Peyer's patch (tissue), 4 donors: ENCODE measurements around the gene ARHGAP26. TPM values are rescaled to one million over a fixed set of nuclear protein-coding genes. Genes with fewer than 3 reads are reported as not detected.

Source experiments
- DNase-seq, 3 donors: peaks; one replicate each; pipeline ENCODE4 v3.0.0-alpha.2; 2017 to 2019
- H3K27ac ChIP-seq, 4 donors: fragments of 200-600 bp; sonication (generic); one replicate each; pipeline ENCODE4 v1.5.1; 2016 to 2019
- H3K27me3 ChIP-seq, 2 donors: fragments of 200-600 bp; sonication (generic); one replicate each; pipeline ENCODE4 v1.5.1; 2019
- H3K36me3 ChIP-seq, 3 donors: fragments of 200-600 bp; sonication (generic); one replicate each; pipeline ENCODE4 v1.5.1; 2016 to 2019
- H3K4me1 ChIP-seq, 4 donors: fragments of 200-600 bp; sonication (generic); one replicate each; pipeline ENCODE4 v1.5.1; 2016 to 2019
- H3K4me3 ChIP-seq, 4 donors: fragments of 200-600 bp; sonication (generic); 1 replicate in 3 of 4; 2 replicates in 1 of 4; pipeline ENCODE4 v1.5.1; 2016 to 2019; ENCODE audit warnings: mild to moderate bottlenecking in 1 of 4
- H3K9me3 ChIP-seq, 4 donors: fragments of 200-600 bp; sonication (generic); one replicate each; pipeline ENCODE4 v1.5.1; 2016 to 2019; ENCODE audit warnings: mild to moderate bottlenecking in 1 of 4
- POLR2A ChIP-seq, 2 donors: fragments of 450-650 bp; IDR thresholded peaks; one replicate each; pipeline ENCODE4 v1.5.1; 2017; ENCODE audit warnings: antibody characterized with exemption in 2 of 2, mild to moderate bottlenecking in 2 of 2, moderate library complexity in 2 of 2
- total RNA-seq, 4 donors: library from RNA; depleted of rRNA; stranded (reverse); fragments of >200 nt; gene quantifications; one replicate each; pipeline ENCODE4 v1.1.0, GENCODE V29; 2016
- TF ChIP-seq, protein P1 (sequence below), 6 experiments: fragments of 450-650 bp in 4 of 6; fragments of 200-600 bp in 2 of 6; sonication (generic) in 1 of 6; IDR thresholded peaks; one replicate each; pipeline ENCODE4 v1.5.1; 2017 to 2019; ENCODE audit warnings: antibody characterized with exemption in 6 of 6, mild to moderate bottlenecking in 3 of 6, moderate library complexity in 1 of 6

Gene ARHGAP26
- total RNA-seq, 4 donors from 2014 or later, result 60.1 to 180 (median 126) TPM

DNA sequence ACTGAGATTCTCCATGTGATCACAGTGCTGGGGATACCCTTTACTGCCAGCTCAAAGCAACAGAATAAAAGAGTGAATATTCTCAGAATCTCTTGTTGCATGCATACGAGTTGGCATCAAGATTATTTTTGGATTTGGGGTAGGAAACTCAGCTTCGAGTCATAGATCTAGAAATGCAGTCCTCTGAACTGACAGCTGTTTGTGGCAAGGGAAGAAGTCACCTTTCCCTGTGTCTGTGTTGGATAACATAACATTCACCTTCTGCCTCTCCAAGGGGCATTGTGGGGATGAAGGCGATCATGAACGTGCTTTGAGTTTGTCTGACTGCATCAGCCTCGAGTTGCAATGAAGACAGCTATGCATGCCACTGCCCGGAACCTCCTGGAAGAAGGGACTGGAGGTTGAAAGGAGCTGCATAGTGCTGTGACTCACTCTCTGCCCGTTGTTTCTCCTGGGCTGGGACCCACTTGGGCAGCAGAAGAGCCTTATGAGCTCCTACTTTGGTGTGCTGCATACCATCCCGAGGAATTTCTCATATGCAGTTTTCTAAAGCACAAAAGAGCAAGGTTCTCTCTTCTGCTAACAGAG is 231.7 kb downstream of the ARHGAP26 start:
- DNase-seq, result no peak
- Histone ChIP-seq H3K4me3 (no peak overlapping the region), H3K36me3 (no peaks in the 10 kb centered on the region), H3K27me3 (no peaks in the 10 kb centered on the region), H3K9me3 (no peaks in the 10 kb centered on the region), H3K27ac (peak overlapping the region; percentile 64 to 82 (median 69)), H3K4me1 (peaks cover 0 to 16% (median 5%) of the 10 kb centered on the region in 4 donors)
- TF ChIP-seq POLR2A (IDR thresholded peaks at IDR 0.05), result no peak
- TF ChIP-seq, protein P1, sequence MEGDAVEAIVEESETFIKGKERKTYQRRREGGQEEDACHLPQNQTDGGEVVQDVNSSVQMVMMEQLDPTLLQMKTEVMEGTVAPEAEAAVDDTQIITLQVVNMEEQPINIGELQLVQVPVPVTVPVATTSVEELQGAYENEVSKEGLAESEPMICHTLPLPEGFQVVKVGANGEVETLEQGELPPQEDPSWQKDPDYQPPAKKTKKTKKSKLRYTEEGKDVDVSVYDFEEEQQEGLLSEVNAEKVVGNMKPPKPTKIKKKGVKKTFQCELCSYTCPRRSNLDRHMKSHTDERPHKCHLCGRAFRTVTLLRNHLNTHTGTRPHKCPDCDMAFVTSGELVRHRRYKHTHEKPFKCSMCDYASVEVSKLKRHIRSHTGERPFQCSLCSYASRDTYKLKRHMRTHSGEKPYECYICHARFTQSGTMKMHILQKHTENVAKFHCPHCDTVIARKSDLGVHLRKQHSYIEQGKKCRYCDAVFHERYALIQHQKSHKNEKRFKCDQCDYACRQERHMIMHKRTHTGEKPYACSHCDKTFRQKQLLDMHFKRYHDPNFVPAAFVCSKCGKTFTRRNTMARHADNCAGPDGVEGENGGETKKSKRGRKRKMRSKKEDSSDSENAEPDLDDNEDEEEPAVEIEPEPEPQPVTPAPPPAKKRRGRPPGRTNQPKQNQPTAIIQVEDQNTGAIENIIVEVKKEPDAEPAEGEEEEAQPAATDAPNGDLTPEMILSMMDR (IDR thresholded peaks at IDR 0.05), result no peak

DNA sequence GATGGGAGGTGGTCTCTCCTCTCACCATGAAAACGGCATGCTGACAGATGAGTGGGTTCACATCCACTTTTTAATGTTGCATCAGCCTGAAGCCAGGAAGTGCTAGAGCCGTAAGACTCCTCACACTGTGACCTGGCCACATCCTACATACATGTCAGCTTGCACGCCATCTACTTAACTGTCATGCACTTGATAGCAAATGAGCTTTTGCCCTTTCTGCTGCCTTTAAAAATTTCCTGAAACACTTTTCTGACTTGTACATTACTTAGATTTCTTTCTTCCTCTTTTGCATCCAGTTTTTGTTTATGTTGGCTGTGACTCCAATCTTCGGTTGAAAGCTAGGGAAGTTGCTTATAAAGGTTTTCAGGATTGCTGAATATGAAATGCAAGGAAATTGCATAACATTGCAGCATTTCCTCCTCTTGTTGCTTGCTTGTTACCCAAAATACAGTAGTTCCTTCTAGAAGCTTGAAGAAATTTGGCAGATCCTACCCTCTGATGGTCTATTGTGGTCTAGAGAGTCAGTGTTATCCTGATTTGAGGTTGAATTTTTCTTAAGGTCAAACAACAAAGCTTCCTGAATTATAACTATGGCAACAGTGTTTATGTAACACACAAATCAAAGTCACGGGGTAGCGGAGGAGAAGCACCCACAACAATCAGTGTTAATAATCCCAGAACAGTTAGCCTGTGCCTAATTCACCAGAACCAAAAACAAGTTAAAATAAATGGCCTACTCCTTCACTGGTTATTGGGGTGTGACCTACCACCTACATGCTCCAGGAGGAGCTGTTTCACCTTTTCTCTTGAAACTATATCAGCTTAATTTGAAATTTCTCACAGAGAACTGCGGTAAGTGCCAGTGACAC is 232.5 kb downstream of the ARHGAP26 start:
- Histone ChIP-seq H3K27me3 (no peaks in the 10 kb centered on the region), H3K36me3 (no peaks in the 10 kb centered on the region), H3K4me3 (no peak overlapping the region), H3K27ac (peak overlapping the region; percentile 64 to 82 (median 69)), H3K4me1 (peaks cover 0 to 16% (median 5%) of the 10 kb centered on the region in 4 donors), H3K9me3 (no peaks in the 10 kb centered on the region)
- peak in 2 of 3 donors; percentile 54 to 80 for DNase-seq
- TF ChIP-seq, protein P1 (IDR thresholded peaks at IDR 0.05), result peak in 5 of 6 experiments; percentile 41 to 61 (median 58)
- TF ChIP-seq POLR2A (IDR thresholded peaks at IDR 0.05), result no peak

DNA sequence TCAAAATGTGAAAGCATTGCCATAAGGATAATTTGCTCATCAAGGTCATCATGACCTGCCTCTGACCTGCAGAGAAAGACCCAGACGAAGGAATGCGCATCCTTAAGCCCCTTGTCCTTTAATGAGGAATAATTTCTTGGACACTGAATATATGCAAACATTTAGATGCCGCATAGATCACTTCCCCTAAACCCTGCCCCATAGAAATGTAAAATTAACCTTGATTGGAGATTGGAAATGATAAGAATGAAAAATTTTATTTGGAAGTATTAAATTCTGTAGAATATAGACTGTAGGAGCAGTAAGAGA is 233.1 kb downstream of the ARHGAP26 start:
- no peak for DNase-seq
- no peak overlapping the region for H3K4me3 ChIP-seq
- no peak for TF ChIP-seq POLR2A (IDR thresholded peaks at IDR 0.05)
- TF ChIP-seq, protein P1 (IDR thresholded peaks at IDR 0.05), result peak in 1 of 6 experiments; percentile 1

DNA sequence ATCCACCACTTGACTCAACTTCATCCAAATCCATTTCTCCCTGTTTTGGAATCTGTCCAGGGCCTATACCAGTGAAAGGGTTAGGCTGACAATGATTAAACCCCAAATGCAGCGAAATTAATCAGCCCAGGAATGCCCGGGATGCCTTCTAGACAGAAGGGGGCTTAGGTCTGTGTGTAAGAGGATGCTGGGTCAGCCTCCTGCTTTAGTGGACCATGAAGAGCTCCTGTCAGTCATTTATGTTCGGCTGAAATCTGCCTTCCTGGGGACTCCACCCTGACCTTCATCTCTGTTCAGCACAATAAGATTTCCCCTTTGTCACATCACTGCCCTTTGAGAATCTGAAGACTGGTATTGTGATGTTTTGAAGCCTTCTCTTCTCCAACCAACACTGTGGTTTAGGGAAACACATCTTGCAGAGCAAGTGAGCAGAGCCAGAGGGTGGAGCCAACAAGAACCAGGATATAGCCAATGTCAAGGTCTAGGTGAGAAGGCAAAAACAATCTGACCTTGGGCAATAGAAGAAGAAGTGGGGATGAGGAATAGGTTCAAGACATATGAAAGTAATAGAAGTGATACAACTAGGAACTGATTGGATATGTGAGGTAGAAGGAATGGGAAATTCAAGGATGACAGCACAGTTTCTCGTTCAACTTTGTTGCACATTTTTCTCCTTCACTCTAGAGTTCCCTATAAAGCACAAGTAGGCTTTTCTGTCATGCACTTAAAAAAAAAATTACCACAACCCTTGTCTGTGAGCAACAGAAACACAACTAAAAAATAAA is 234.4 kb downstream of the ARHGAP26 start:
- TF ChIP-seq, protein P1 (IDR thresholded peaks at IDR 0.05), result no peak
- TF ChIP-seq POLR2A (IDR thresholded peaks at IDR 0.05), result no peak
- Histone ChIP-seq H3K27ac (peak overlapping the region in 1 of 4 donors; percentile 22), H3K36me3 (no peaks in the 10 kb centered on the region), H3K27me3 (no peaks in the 10 kb centered on the region), H3K4me1 (peaks cover 0 to 20% (median 7%) of the 10 kb centered on the region in 4 donors), H3K4me3 (no peak overlapping the region), H3K9me3 (no peaks in the 10 kb centered on the region)
- DNase-seq, result no peak

More for the DNA sequence above, 233.1 kb downstream of the ARHGAP26 start:
- peaks cover 0 to 16% (median 5%) of the 10 kb centered on the region in 4 donors for H3K4me1 ChIP-seq
- no peaks in the 10 kb centered on the region for H3K9me3 ChIP-seq
- H3K27me3 ChIP-seq, result no peaks in the 10 kb centered on the region
- no peaks in the 10 kb centered on the region for H3K36me3 ChIP-seq
- H3K27ac ChIP-seq, result peak overlapping the region; percentile 64 to 82 (median 69)

DNA sequence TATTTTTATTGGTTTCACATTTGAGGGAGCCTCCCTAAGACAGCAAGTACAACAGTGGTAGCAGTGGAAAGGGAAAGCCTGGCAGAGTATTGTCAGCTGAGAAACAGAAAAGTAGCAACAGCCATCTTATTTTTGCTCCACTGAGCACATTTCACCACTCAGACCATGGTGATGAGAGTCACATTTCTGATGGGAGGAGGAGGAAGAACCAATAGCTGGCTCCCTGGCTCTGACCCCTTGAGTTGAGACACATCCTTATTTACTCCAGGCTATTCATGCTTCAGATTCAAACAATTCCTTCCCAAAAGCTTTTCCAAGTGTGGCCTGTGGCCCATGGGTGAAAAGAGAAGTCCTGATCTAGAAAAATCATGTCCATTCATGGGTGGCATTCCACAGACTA is 236.3 kb downstream of the ARHGAP26 start:
- no peaks in the 10 kb centered on the region for H3K36me3 ChIP-seq
- H3K27ac ChIP-seq, result peak overlapping the region in 1 of 4 donors; percentile 8
- no peaks in the 10 kb centered on the region for H3K27me3 ChIP-seq
- TF ChIP-seq, protein P1 (IDR thresholded peaks at IDR 0.05), result no peak
- DNase-seq, result no peak
- no peaks in the 10 kb centered on the region for H3K9me3 ChIP-seq
- peaks cover 0 to 19% (median 7%) of the 10 kb centered on the region in 4 donors for H3K4me1 ChIP-seq
- H3K4me3 ChIP-seq, result no peak overlapping the region
